Cardiac muscle cell (in vitro differentiated cells and primary cell): ENCODE data around the gene ARHGAP26. TPM values are rescaled to one million over a fixed set of nuclear protein-coding genes. Genes with fewer than 3 reads are reported as not detected.

Experiments used
- DNase-seq, 2 donors: peaks; one replicate each; pipeline versions ENCODE4 v3.0.0 to v3.0.0-alpha.2; 2010 to 2017; ENCODE audit warnings: low read depth in 1 of 2, low spot score in 1 of 2
- H3K27ac ChIP-seq: fragments of 200-600 bp; sonication (generic); 2 replicates; pipeline ENCODE4 v1.5.1; 2016
- H3K27me3 ChIP-seq: fragments of 200-600 bp; sonication (generic); 2 replicates; pipeline ENCODE4 v1.6.0; 2016; ENCODE audit warnings: control low read depth
- H3K36me3 ChIP-seq: fragments of 200-600 bp; sonication (generic); 2 replicates; pipeline ENCODE4 v1.5.1; 2016; ENCODE audit warnings: control low read depth
- H3K4me1 ChIP-seq: fragments of 200-600 bp; sonication (generic); 2 replicates; pipeline ENCODE4 v1.8.1; 2017; ENCODE audit warnings: low read depth, mild to moderate bottlenecking, mixed run types
- H3K4me3 ChIP-seq: fragments of 200-600 bp; sonication (generic); 2 replicates; pipeline ENCODE4 v1.5.1; 2016; ENCODE audit warnings: mild to moderate bottlenecking
- H3K9me3 ChIP-seq: fragments of 200-600 bp; sonication (generic); 2 replicates; pipeline ENCODE4 v1.5.1; 2017; ENCODE audit warnings: low read depth, mild to moderate bottlenecking, control low read depth
- CTCF ChIP-seq: IDR thresholded peaks from 2 replicates; pipeline ENCODE4 v1.5.1; 2012; ENCODE audit warnings: low read depth, mild to moderate bottlenecking, low read length
- polyA plus RNA-seq: library from polyadenylated mRNA; unstranded; fragments of >200 nt; fragmentation: Nextera tagmentation; extraction: Ambion mirVana; gene quantifications from 2 replicates; pipeline ENCODE4 v1.2.1, GENCODE V29; 2016
- total RNA-seq: library from RNA; depleted of rRNA; stranded (reverse); fragments of >200 nt; gene quantifications from 2 replicates; pipeline ENCODE4 v1.2.3, GENCODE V29; 2016

ARHGAP26 gene
- total and polyA plus RNA-seq, 2 experiments from 2014 or later = 12.7 to 16.2 TPM

- Histone ChIP-seq H3K4me3 (no peak overlapping the region), H3K27ac (no peak overlapping the region), H3K36me3 (peaks cover 12% of the 10 kb centered on the region), H3K4me1 (no peaks in the 10 kb centered on the region), H3K9me3 (no peaks in the 10 kb centered on the region), H3K27me3 (no peaks in the 10 kb centered on the region)
- no peak for DNase-seq
- TF ChIP-seq CTCF = no peak
Observed at GRCh38 chr5:142911775-142912174, 141.6 kb downstream of the ARHGAP26 start.

- TF ChIP-seq CTCF = no peak
- H3K4me3 ChIP-seq = no peak overlapping the region
- no peak overlapping the region for H3K27ac ChIP-seq
- H3K9me3 ChIP-seq = no peaks in the 10 kb centered on the region
- H3K27me3 ChIP-seq = no peaks in the 10 kb centered on the region
- no peaks in the 10 kb centered on the region for H3K4me1 ChIP-seq
- DNase-seq = no peak
- H3K36me3 ChIP-seq = peaks cover 12% of the 10 kb centered on the region
Observed at GRCh38 chr5:142913728-142914338, 143.7 kb downstream of the ARHGAP26 start.

GRCh38 chr5:142915038-142915437 lies 144.9 kb downstream of the ARHGAP26 start:
- Histone ChIP-seq H3K9me3 (no peaks in the 10 kb centered on the region), H3K4me1 (no peaks in the 10 kb centered on the region), H3K4me3 (no peak overlapping the region), H3K27ac (no peak overlapping the region), H3K27me3 (no peaks in the 10 kb centered on the region), H3K36me3 (peaks cover 6% of the 10 kb centered on the region)
- DNase-seq = no peak
- TF ChIP-seq CTCF = no peak

- Histone ChIP-seq H3K27me3 (no peaks in the 10 kb centered on the region), H3K4me1 (no peaks in the 10 kb centered on the region), H3K9me3 (no peaks in the 10 kb centered on the region), H3K4me3 (no peak overlapping the region), H3K36me3 (peaks cover under 1% of the 10 kb centered on the region), H3K27ac (no peak overlapping the region)
- TF ChIP-seq CTCF = peak; percentile 49
- DNase-seq = peak in 1 of 2 donors; percentile 55
Observed at GRCh38 chr5:142915813-142916424, 145.7 kb downstream of the ARHGAP26 start.

- Histone ChIP-seq H3K27ac (no peak overlapping the region), H3K36me3 (no peaks in the 10 kb centered on the region), H3K9me3 (no peaks in the 10 kb centered on the region), H3K27me3 (no peaks in the 10 kb centered on the region), H3K4me1 (no peaks in the 10 kb centered on the region), H3K4me3 (no peak overlapping the region)
- TF ChIP-seq CTCF = no peak
- DNase-seq = no peak
Observed at GRCh38 chr5:142918959-142919635, 148.9 kb downstream of the ARHGAP26 start.
